ENCODE data around the gene TCF7L2. TPM values are rescaled to one million over a fixed set of nuclear protein-coding genes. Genes with fewer than 3 reads are reported as not detected.

TCF7L2 gene
- total RNA-seq, 2 experiments from 2014 or later, result 1.3 to 8.5 TPM

DNA sequence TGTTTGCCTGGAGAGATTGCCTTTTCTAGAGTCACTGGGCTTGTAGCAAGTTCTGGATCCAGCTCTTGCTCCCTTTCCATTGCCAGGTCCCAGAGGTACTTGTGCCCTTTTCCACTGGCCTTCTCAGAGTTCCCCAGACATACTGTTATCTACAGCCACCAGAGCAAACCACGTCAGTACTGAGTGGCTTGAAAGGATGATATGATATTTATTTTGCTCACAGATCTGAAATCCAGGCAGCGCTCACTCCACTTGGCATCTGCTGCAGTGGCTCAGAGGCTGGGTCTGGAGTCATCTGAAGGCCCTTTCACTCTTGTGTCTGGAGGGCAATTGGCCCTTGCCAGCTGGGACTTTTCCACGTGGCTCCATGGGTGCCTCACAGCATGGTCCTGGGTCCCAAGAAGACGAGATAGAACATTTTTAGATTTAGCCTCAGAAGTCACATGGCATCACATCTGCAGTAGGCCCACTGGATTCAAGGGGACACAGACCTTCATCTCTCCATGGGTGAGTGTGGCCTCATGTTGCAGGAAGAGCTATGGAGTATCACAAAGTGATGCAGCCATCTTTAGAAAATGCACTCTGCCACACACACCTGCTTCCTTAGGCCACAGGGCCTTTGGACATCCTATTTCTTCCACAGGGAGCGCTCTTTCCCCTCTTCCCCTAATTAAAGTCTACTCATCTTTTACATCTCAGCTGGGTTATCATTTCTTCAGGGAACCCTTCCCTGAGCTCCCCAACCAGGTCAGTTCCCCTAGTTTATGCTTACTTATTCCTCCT is 22.9 kb upstream of the TCF7L2 start:
- POLR2A ChIA-PET, result interaction anchor here (0.6 to 0.7 kb wide), 3 partner anchors 18 to 109 kb away, joined by 3 to 7 read pairs (median 5); no protein-coding TSS in a partner anchor
- no TSS peak for BruUV-seq (replicated peaks)
- no peak overlapping the region for H3K27ac ChIP-seq (ENCODE audit: low read depth, low read length, poor library complexity, severe bottlenecking)
- no peak overlapping the region for H3K4me3 ChIP-seq (ENCODE audit: low read depth, low read length, poor library complexity, severe bottlenecking)
- no peaks in the 10 kb centered on the region for H3K9me2 ChIP-seq (ENCODE audit: insufficient read depth, low read length)
- H4K20me1 ChIP-seq (ENCODE audit: insufficient read depth, low read length), result no peaks in the 10 kb centered on the region
- CTCF ChIA-PET (ENCODE audit: unreplicated experiment), result no interaction called here
- H2AFZ ChIP-seq (ENCODE audit: low read length), result no peak overlapping the region
- H3K79me2 ChIP-seq (ENCODE audit: insufficient read depth, low read depth, low read length), result no peaks in the 10 kb centered on the region
- no peak for DNase-seq (ENCODE audit: low spot score)
- H3K4me2 ChIP-seq (ENCODE audit: low read length), result no peak overlapping the region
- H3K4me1 ChIP-seq (ENCODE audit: insufficient read depth, low read length, poor library complexity, severe bottlenecking), result no peaks in the 10 kb centered on the region
- H3K36me3 ChIP-seq (ENCODE audit: insufficient read depth, low read length), result no peaks in the 10 kb centered on the region
- H3K9me3 ChIP-seq (ENCODE audit: low read length), result no peaks in the 10 kb centered on the region
- TF ChIP-seq, protein P1, sequence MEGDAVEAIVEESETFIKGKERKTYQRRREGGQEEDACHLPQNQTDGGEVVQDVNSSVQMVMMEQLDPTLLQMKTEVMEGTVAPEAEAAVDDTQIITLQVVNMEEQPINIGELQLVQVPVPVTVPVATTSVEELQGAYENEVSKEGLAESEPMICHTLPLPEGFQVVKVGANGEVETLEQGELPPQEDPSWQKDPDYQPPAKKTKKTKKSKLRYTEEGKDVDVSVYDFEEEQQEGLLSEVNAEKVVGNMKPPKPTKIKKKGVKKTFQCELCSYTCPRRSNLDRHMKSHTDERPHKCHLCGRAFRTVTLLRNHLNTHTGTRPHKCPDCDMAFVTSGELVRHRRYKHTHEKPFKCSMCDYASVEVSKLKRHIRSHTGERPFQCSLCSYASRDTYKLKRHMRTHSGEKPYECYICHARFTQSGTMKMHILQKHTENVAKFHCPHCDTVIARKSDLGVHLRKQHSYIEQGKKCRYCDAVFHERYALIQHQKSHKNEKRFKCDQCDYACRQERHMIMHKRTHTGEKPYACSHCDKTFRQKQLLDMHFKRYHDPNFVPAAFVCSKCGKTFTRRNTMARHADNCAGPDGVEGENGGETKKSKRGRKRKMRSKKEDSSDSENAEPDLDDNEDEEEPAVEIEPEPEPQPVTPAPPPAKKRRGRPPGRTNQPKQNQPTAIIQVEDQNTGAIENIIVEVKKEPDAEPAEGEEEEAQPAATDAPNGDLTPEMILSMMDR (conservative IDR thresholded peaks at IDR 0.05; ENCODE audit: low read length), result no peak
- TF ChIP-seq EZH2phosphoT487 (IDR thresholded peaks at IDR 0.05; ENCODE audit: borderline replicate concordance, low read depth, low read length), result no peak
- intact Hi-C loops (cut with micrococcal nuclease; ENCODE audit: unreplicated experiment), result no loop called here

DNA sequence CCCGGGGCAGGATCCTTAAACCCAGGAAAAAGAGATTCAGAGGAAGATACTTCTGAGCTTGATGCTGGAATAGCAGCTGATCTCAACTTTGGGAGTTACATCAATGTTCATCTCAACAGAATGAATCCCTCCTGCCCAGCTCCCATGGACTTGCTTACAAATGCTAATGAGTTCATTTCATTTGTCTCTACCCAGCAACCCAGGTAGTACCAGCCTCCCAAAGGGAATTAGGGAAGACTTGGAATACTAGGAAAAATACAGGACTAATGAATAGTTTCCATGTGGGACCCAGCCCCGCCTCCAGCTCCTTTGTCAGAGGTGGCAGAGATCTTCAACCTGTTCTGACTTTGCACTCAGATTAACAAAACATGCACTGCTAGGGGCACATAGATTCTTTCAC is 22.1 kb upstream of the TCF7L2 start:
- BruUV-seq (replicated peaks), result no TSS peak
- Histone ChIP-seq H3K27ac (ENCODE audit: low read depth, low read length, poor library complexity, severe bottlenecking) (no peak overlapping the region), H3K36me3 (ENCODE audit: insufficient read depth, low read length) (no peaks in the 10 kb centered on the region), H4K20me1 (ENCODE audit: insufficient read depth, low read length) (no peaks in the 10 kb centered on the region), H3K9me3 (ENCODE audit: low read length) (no peaks in the 10 kb centered on the region), H3K4me2 (ENCODE audit: low read length) (no peak overlapping the region), H3K4me3 (ENCODE audit: low read depth, low read length, poor library complexity, severe bottlenecking) (no peak overlapping the region), H3K9me2 (ENCODE audit: insufficient read depth, low read length) (no peaks in the 10 kb centered on the region), H3K79me2 (ENCODE audit: insufficient read depth, low read depth, low read length) (no peaks in the 10 kb centered on the region), H3K4me1 (ENCODE audit: insufficient read depth, low read length, poor library complexity, severe bottlenecking) (no peaks in the 10 kb centered on the region), H2AFZ (ENCODE audit: low read length) (no peak overlapping the region)
- DNase-seq (ENCODE audit: low spot score), result no peak
- POLR2A ChIA-PET, result no interaction called here
- intact Hi-C loops (cut with micrococcal nuclease; ENCODE audit: unreplicated experiment), result no loop called here
- TF ChIP-seq, protein P1 (conservative IDR thresholded peaks at IDR 0.05; ENCODE audit: low read length), result no peak
- TF ChIP-seq EZH2phosphoT487 (IDR thresholded peaks at IDR 0.05; ENCODE audit: borderline replicate concordance, low read depth, low read length), result no peak
- CTCF ChIA-PET (ENCODE audit: unreplicated experiment), result no interaction called here

DNA sequence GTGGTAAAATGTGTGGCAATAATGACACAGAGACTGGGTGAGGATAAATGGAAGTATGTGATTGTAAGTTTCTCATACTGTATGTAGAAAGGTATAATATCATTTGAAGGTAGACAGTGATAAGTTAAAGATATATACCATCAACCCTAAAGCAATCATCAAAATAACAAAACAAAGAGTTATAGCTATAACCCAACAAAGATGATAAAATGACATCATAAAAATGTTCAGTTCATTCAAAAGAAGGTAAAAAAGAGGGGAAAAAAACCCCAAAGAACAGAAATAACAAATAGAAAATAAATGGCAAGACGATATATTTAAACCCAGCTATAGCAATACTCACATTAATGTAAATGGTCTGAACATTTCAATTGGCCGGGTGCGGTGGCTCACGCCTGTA is 17.4 kb upstream of the TCF7L2 start:
- intact Hi-C loops (cut with micrococcal nuclease; ENCODE audit: unreplicated experiment), result loop anchor here (5.0 kb wide), 1 partner anchor 410 kb away; no protein-coding TSS in a partner anchor
- no peaks in the 10 kb centered on the region for H3K9me3 ChIP-seq (ENCODE audit: low read length)
- no peaks in the 10 kb centered on the region for H3K36me3 ChIP-seq (ENCODE audit: insufficient read depth, low read length)
- no peak for TF ChIP-seq EZH2phosphoT487 (IDR thresholded peaks at IDR 0.05; ENCODE audit: borderline replicate concordance, low read depth, low read length)
- TF ChIP-seq, protein P1 (conservative IDR thresholded peaks at IDR 0.05; ENCODE audit: low read length), result no peak
- H3K4me2 ChIP-seq (ENCODE audit: low read length), result no peak overlapping the region
- CTCF ChIA-PET (ENCODE audit: unreplicated experiment), result no interaction called here
- BruUV-seq (replicated peaks), result no TSS peak
- POLR2A ChIA-PET, result interaction anchor here (0.5 to 0.6 kb wide), 2 partner anchors 208 to 630 kb away, joined by 3 read pairs; no protein-coding TSS in a partner anchor
- no peaks in the 10 kb centered on the region for H3K79me2 ChIP-seq (ENCODE audit: insufficient read depth, low read depth, low read length)
- H2AFZ ChIP-seq (ENCODE audit: low read length), result no peak overlapping the region
- no peaks in the 10 kb centered on the region for H3K4me1 ChIP-seq (ENCODE audit: insufficient read depth, low read length, poor library complexity, severe bottlenecking)
- DNase-seq (ENCODE audit: low spot score), result no peak
- no peaks in the 10 kb centered on the region for H4K20me1 ChIP-seq (ENCODE audit: insufficient read depth, low read length)
- no peaks in the 10 kb centered on the region for H3K9me2 ChIP-seq (ENCODE audit: insufficient read depth, low read length)
- no peak overlapping the region for H3K27ac ChIP-seq (ENCODE audit: low read depth, low read length, poor library complexity, severe bottlenecking)
- no peak overlapping the region for H3K4me3 ChIP-seq (ENCODE audit: low read depth, low read length, poor library complexity, severe bottlenecking)
